Measurements from ENCODE around the gene MOBP. TPM values are rescaled to one million over a fixed set of nuclear protein-coding genes. Genes with fewer than 3 reads are reported as not detected.

The MOBP gene
- total RNA-seq, 1 donor from 2014 or later = not detected

- Histone ChIP-seq H3K9me3 (no peaks in the 10 kb centered on the region), H3K27me3 (peaks cover 38% of the 10 kb centered on the region), H3K4me3 (peak overlapping the region; percentile 16), H3K36me3 (no peaks in the 10 kb centered on the region), H3K27ac (no peak overlapping the region), H3K4me1 (peaks cover 6% of the 10 kb centered on the region)
- ATAC-seq = peak; percentile 34
- DNase-seq = no peak
- TF ChIP-seq CTCF (IDR thresholded peaks at IDR 0.05) = no peak
- intact Hi-C loops (cut with DNase I) = no loop called here
Observed at GRCh38 chr3:39501968-39502837, 34.7 kb downstream of the MOBP start.

- intact Hi-C loops (cut with DNase I) = no loop called here
- no peaks in the 10 kb centered on the region for H3K36me3 ChIP-seq
- DNase-seq (no peak), ATAC-seq (peak; percentile 19)
- H3K4me3 ChIP-seq = no peak overlapping the region
- TF ChIP-seq CTCF (IDR thresholded peaks at IDR 0.05) = no peak
- H3K9me3 ChIP-seq = no peaks in the 10 kb centered on the region
- H3K4me1 ChIP-seq = peaks cover 6% of the 10 kb centered on the region
- H3K27me3 ChIP-seq = peaks cover 38% of the 10 kb centered on the region
- H3K27ac ChIP-seq = no peak overlapping the region
Observed at GRCh38 chr3:39502838-39503145, 35.3 kb downstream of the MOBP start.

GRCh38 chr3:39505866-39506742, 38.6 kb downstream of the MOBP start:
- H3K36me3 ChIP-seq = no peaks in the 10 kb centered on the region
- no peak overlapping the region for H3K4me3 ChIP-seq
- peaks cover 21% of the 10 kb centered on the region for H3K27me3 ChIP-seq
- no peak for TF ChIP-seq CTCF (IDR thresholded peaks at IDR 0.05)
- intact Hi-C loops (cut with DNase I) = no loop called here
- no peak for DNase-seq
- H3K27ac ChIP-seq = no peak overlapping the region
- ATAC-seq = no peak
- no peaks in the 10 kb centered on the region for H3K9me3 ChIP-seq
- H3K4me1 ChIP-seq = peaks cover 6% of the 10 kb centered on the region

- TF ChIP-seq CTCF (IDR thresholded peaks at IDR 0.05) = no peak
Observed at GRCh38 chr3:39506863-39507262, 39.4 kb downstream of the MOBP start.

GRCh38 chr3:39513791-39514369, 46.4 kb downstream of the MOBP start:
- ATAC-seq (no peak), DNase-seq (no peak)
- intact Hi-C loops (cut with DNase I) = no loop called here
- H3K36me3 ChIP-seq = no peaks in the 10 kb centered on the region
- H3K4me1 ChIP-seq = no peaks in the 10 kb centered on the region
- no peaks in the 10 kb centered on the region for H3K27me3 ChIP-seq
- TF ChIP-seq CTCF (IDR thresholded peaks at IDR 0.05) = no peak
- H3K4me3 ChIP-seq = no peak overlapping the region
- H3K9me3 ChIP-seq = no peaks in the 10 kb centered on the region
- H3K27ac ChIP-seq = no peak overlapping the region

More at GRCh38 chr3:39506863-39507262, 39.4 kb downstream of the MOBP start:
- no peak for ATAC-seq
- no peaks in the 10 kb centered on the region for H3K36me3 ChIP-seq
- intact Hi-C loops (cut with DNase I) = no loop called here
- no peak for DNase-seq
- peaks cover 6% of the 10 kb centered on the region for H3K4me1 ChIP-seq
- no peak overlapping the region for H3K4me3 ChIP-seq
- no peak overlapping the region for H3K27ac ChIP-seq
- no peaks in the 10 kb centered on the region for H3K9me3 ChIP-seq
- peaks cover 13% of the 10 kb centered on the region for H3K27me3 ChIP-seq

Measured in upper lobe of right lung (tissue), 1 donor.